H1 (cell line): ENCODE results near the gene SUPT7L. TPM values are rescaled to one million over a fixed set of nuclear protein-coding genes. Genes with fewer than 3 reads are reported as not detected.

Experiments
- CTCF ChIA-PET: fragments of 300-600 bp; sonication (Branson Sonifier 250); formaldehyde crosslinking; loops from one replicate; lab custom pipeline; 2021; ENCODE audit not compliant: partially characterized antibody; lab: Charles Lee
- POLR2A ChIA-PET: fragments of 300-600 bp; sonication (Branson Sonifier 250); formaldehyde crosslinking; loops from one replicate; lab custom pipeline; 2021; ENCODE audit warnings: inconsistent platforms; ENCODE audit not compliant: partially characterized antibody; lab: Charles Lee
- DNase-seq, 2 experiments: peaks; one replicate each; pipeline versions ENCODE4 v3.0.0 to v3.0.0-alpha.2; 2010 to 2022; ENCODE audit warnings: low spot score in 2 of 2, low read depth in 1 of 2, mixed read lengths in 1 of 2
- FAIRE-seq: peaks from 2 replicates; lab custom pipeline; 2011; peaks lifted over from hg19 to GRCh38; lab: Jason Lieb, UNC
- H2AFZ ChIP-seq: 2 replicates; pipeline ENCODE4 v1.8.1; 2012; ENCODE audit warnings: low read length, inconsistent platforms
- H2AK5ac ChIP-seq: 2 replicates; pipeline ENCODE4 v1.6.1; 2013; ENCODE audit warnings: low read depth, low read length
- H2BK120ac ChIP-seq: replicated peaks from 2 replicates; pipeline ENCODE3; 2013; ENCODE audit warnings: low read depth, low read length, inconsistent platforms
- H2BK12ac ChIP-seq: 2 replicates; pipeline ENCODE4 v1.6.1; 2013; ENCODE audit warnings: low read depth, low read length
- H2BK15ac ChIP-seq: 2 replicates; pipeline ENCODE4 v1.6.1; 2013; ENCODE audit warnings: low read length
- H2BK20ac ChIP-seq: 2 replicates; pipeline ENCODE4 v1.6.1; 2013; ENCODE audit warnings: low read length
- H2BK5ac ChIP-seq: 2 replicates; pipeline ENCODE4 v1.6.1; 2013; ENCODE audit warnings: low read depth, low read length
- H3K14ac ChIP-seq: 2 replicates; pipeline ENCODE4 v1.6.1; 2013; ENCODE audit warnings: inconsistent platforms; ENCODE audit not compliant: insufficient read length
- H3K18ac ChIP-seq: 2 replicates; pipeline ENCODE4 v1.6.1; 2013; ENCODE audit warnings: low read length; ENCODE audit errors: extremely low read depth
- H3K23ac ChIP-seq: 2 replicates; pipeline ENCODE4 v1.6.1; 2013; ENCODE audit warnings: inconsistent platforms; ENCODE audit not compliant: insufficient read length
- H3K23me2 ChIP-seq: 2 replicates; pipeline ENCODE4 v1.6.1; 2013; ENCODE audit warnings: low read depth, low read length
- H3K27ac ChIP-seq: 2 replicates; pipeline ENCODE4 v1.6.1; 2011; ENCODE audit warnings: low read depth, low read length, inconsistent platforms
- H3K27me3 ChIP-seq, 4 experiments: replicated peaks in 1 of 4; 1 replicate in 1 of 4; 2 replicates in 3 of 4; pipeline versions ENCODE4 v1.6.1 to v1.8.1; 2011 to 2013; ENCODE audit warnings: low read length in 3 of 4, mild to moderate bottlenecking in 3 of 4, inconsistent platforms in 2 of 4, mixed read lengths in 2 of 4, moderate library complexity in 1 of 4; ENCODE audit not compliant: control insufficient read depth in 3 of 4, insufficient read depth in 3 of 4; ENCODE audit errors: extremely low read depth in 1 of 4
- H3K36me3 ChIP-seq, 4 experiments: 2 replicates each; pipeline versions ENCODE4 v1.6.1 to v1.8.1; 2011 to 2013; ENCODE audit warnings: mild to moderate bottlenecking in 4 of 4, low read length in 3 of 4, moderate library complexity in 2 of 4, control low read depth in 1 of 4, inconsistent platforms in 1 of 4; ENCODE audit not compliant: insufficient read depth in 4 of 4, control insufficient read depth in 2 of 4
- H3K4ac ChIP-seq: replicated peaks from 2 replicates; pipeline ENCODE3; 2013; ENCODE audit warnings: low read length, low read depth, mixed read lengths, inconsistent platforms; ENCODE audit not compliant: insufficient read length
- H3K4me1 ChIP-seq, 4 experiments: replicated peaks in 1 of 4; 1 replicate in 1 of 4; 2 replicates in 3 of 4; pipeline versions ENCODE4 v1.6.1 to v1.8.1; 2011 to 2013; ENCODE audit warnings: low read length in 3 of 4, inconsistent platforms in 2 of 4, mixed read lengths in 1 of 4; ENCODE audit not compliant: insufficient read depth in 4 of 4, control insufficient read depth in 3 of 4
- H3K4me2 ChIP-seq, 2 experiments: 2 replicates each; pipeline versions ENCODE4 v1.6.1 to v1.8.1; 2011 to 2013; ENCODE audit warnings: low read depth in 2 of 2, low read length in 2 of 2, control low read depth in 1 of 2, inconsistent platforms in 1 of 2, mild to moderate bottlenecking in 1 of 2; ENCODE audit not compliant: insufficient read depth in 1 of 2
- H3K4me3 ChIP-seq, 4 experiments: fragments of 200-600, 300-600 bp in 1 of 4; sonication (generic), shearing (Covaris generic), sonication (Bioruptor Twin) in 1 of 4; 2 replicates each; pipeline versions ENCODE4 v1.5.1 to v1.8.1; 2011 to 2016; ENCODE audit warnings: low read length in 4 of 4, low read depth in 3 of 4, control low read depth in 2 of 4, inconsistent platforms in 2 of 4, mild to moderate bottlenecking in 2 of 4, mixed read lengths in 1 of 4, moderate library complexity in 1 of 4; ENCODE audit not compliant: insufficient read depth in 2 of 4; ENCODE audit errors: extremely low read depth in 1 of 4
- H3K56ac ChIP-seq: replicated peaks from 2 replicates; pipeline ENCODE3; 2013; ENCODE audit warnings: low read depth, mild to moderate bottlenecking, mixed read lengths, low read length, inconsistent platforms; ENCODE audit not compliant: insufficient read length
- H3K79me1 ChIP-seq: 2 replicates; pipeline ENCODE4 v1.6.1; 2013; ENCODE audit warnings: low read depth, low read length, control low read depth
- H3K79me2 ChIP-seq, 2 experiments: 2 replicates each; pipeline versions ENCODE4 v1.6.1 to v1.8.1; 2012 to 2013; ENCODE audit warnings: low read length in 2 of 2, mild to moderate bottlenecking in 2 of 2, inconsistent platforms in 1 of 2; ENCODE audit not compliant: insufficient read depth in 2 of 2, control insufficient read depth in 1 of 2
- H3K9ac ChIP-seq, 4 experiments: replicated peaks in 1 of 4; 1 replicate in 1 of 4; 2 replicates in 3 of 4; pipeline versions ENCODE4 v1.6.1 to v1.8.1; 2011 to 2013; ENCODE audit warnings: low read depth in 3 of 4, low read length in 3 of 4, control low read depth in 2 of 4, mild to moderate bottlenecking in 2 of 4, moderate library complexity in 2 of 4, inconsistent platforms in 1 of 4; ENCODE audit errors: extremely low read depth in 1 of 4
- H3K9me3 ChIP-seq, 2 experiments: 2 replicates each; pipeline versions ENCODE4 v1.6.1 to v1.8.1; 2012 to 2013; ENCODE audit warnings: mild to moderate bottlenecking in 2 of 2, moderate library complexity in 2 of 2, control low read depth in 1 of 2, inconsistent platforms in 1 of 2, low read depth in 1 of 2, low read length in 1 of 2, mixed read lengths in 1 of 2; ENCODE audit not compliant: insufficient read depth in 2 of 2
- H4K20me1 ChIP-seq, 2 experiments: replicated peaks in 1 of 2; 2 replicates each; pipeline versions ENCODE3 to v1.8.1; 2011 to 2013; ENCODE audit warnings: inconsistent platforms in 2 of 2, low read length in 2 of 2, mild to moderate bottlenecking in 1 of 2; ENCODE audit not compliant: insufficient read depth in 2 of 2, control insufficient read depth in 1 of 2
- H4K5ac ChIP-seq: 2 replicates; pipeline ENCODE4 v1.6.1; 2013; ENCODE audit warnings: low read length, low read depth, mixed read lengths, inconsistent platforms; ENCODE audit not compliant: insufficient read length
- H4K8ac ChIP-seq: 2 replicates; pipeline ENCODE4 v1.8.0; 2013; ENCODE audit warnings: mild to moderate bottlenecking, moderate library complexity, low read length, inconsistent platforms; ENCODE audit not compliant: insufficient read depth; ENCODE audit errors: extremely low read depth
- H4K91ac ChIP-seq: replicated peaks from 2 replicates; pipeline ENCODE3; 2013; ENCODE audit warnings: low read length, mixed read lengths, inconsistent platforms; ENCODE audit not compliant: insufficient read length
- CTBP2 ChIP-seq: IDR thresholded peaks from 2 replicates; pipeline ENCODE4 v1.7.0; 2011; ENCODE audit warnings: borderline replicate concordance, mild to moderate bottlenecking, moderate library complexity, mixed read lengths, low read length; ENCODE audit not compliant: insufficient read depth, insufficient read length
- EP300 ChIP-seq, 2 experiments: IDR thresholded peaks; 1 replicate in 1 of 2; 2 replicates in 1 of 2; pipeline ENCODE4 v1.6.1; 2011 to 2012; ENCODE audit warnings: low read depth in 2 of 2, low read length in 2 of 2, mild to moderate bottlenecking in 2 of 2, borderline replicate concordance in 1 of 2, inconsistent platforms in 1 of 2, moderate library complexity in 1 of 2
- FOSL1 ChIP-seq: IDR thresholded peaks from 2 replicates; pipeline ENCODE4 v1.6.1; 2011; ENCODE audit warnings: mild to moderate bottlenecking, low read depth, low read length, moderate library complexity; ENCODE audit not compliant: insufficient read depth
- HDAC6 ChIP-seq: IDR thresholded peaks from one replicate; pipeline ENCODE4 v1.7.1; 2012; ENCODE audit warnings: low read depth, mild to moderate bottlenecking, inconsistent platforms, low read length, moderate library complexity
- KDM5A ChIP-seq: fragments of 200-600 bp; IDR thresholded peaks from 2 replicates; pipeline ENCODE4 v1.7.1; 2012; ENCODE audit warnings: mild to moderate bottlenecking, low read length, inconsistent platforms, mixed read lengths
- MAFK ChIP-seq: IDR thresholded peaks from 2 replicates; pipeline ENCODE4 v1.6.1; 2012; ENCODE audit warnings: low read depth, mild to moderate bottlenecking, improper control_type of control experiment, low read length
- POLR2A ChIP-seq, 2 experiments: IDR thresholded peaks; 1 replicate in 1 of 2; 2 replicates in 1 of 2; pipeline ENCODE4 v1.6.1; 2011; ENCODE audit warnings: low read depth in 2 of 2, low read length in 2 of 2, mild to moderate bottlenecking in 2 of 2; ENCODE audit errors: control extremely low read depth in 1 of 2
- POLR2AphosphoS5 ChIP-seq: IDR thresholded peaks from 2 replicates; pipeline ENCODE4 v1.6.1; 2011; ENCODE audit warnings: low read depth, low read length
- POU5F1 ChIP-seq: IDR thresholded peaks from 2 replicates; pipeline ENCODE4 v1.6.1; 2011; ENCODE audit warnings: low read depth, mild to moderate bottlenecking, low read length, moderate library complexity
- RFX5 ChIP-seq: IDR thresholded peaks from 2 replicates; pipeline ENCODE4 v1.6.1; 2011; ENCODE audit warnings: low read depth, low read length, improper control_type of control experiment, borderline replicate concordance
- RXRA ChIP-seq: IDR thresholded peaks from 2 replicates; pipeline ENCODE4 v1.6.1; 2011; ENCODE audit warnings: low read depth, mild to moderate bottlenecking, low read length, moderate library complexity; ENCODE audit not compliant: insufficient read depth
- SIN3A ChIP-seq, 2 experiments: IDR thresholded peaks in 1 of 2; conservative IDR thresholded peaks in 1 of 2; 2 replicates each; pipeline ENCODE4 v1.6.1; 2011 to 2012; ENCODE audit warnings: low read length in 2 of 2, improper control_type of control experiment in 1 of 2, low read depth in 1 of 2, mild to moderate bottlenecking in 1 of 2
- SP2 ChIP-seq: IDR thresholded peaks from 2 replicates; pipeline ENCODE4 v1.6.1; 2012; ENCODE audit warnings: mild to moderate bottlenecking, low read length, inconsistent platforms
- WGBS, 2 experiments: shearing (Covaris generic) in 1 of 2; methylation state at CpG; one replicate each; pipeline versions ENCODE4 v1.1.6 to v1.1.7; 2013 to 2015; ENCODE audit warnings: low lambda C conversion rate in 2 of 2, mixed read lengths in 2 of 2, inconsistent platforms in 1 of 2, low coverage in 1 of 2, missing lambda C conversion rate in 1 of 2; ENCODE audit not compliant: insufficient replicate concordance in 2 of 2, insufficient coverage in 1 of 2, insufficient read length in 1 of 2; ENCODE audit errors: extremely low coverage in 1 of 2, missing lambda C conversion rate in 1 of 2; 5-methylcytosine and 5-hydroxymethylcytosine counted together
- polyA plus RNA-seq, 7 experiments: library from polyadenylated mRNA; depleted of rRNA in 3 of 7; stranded (reverse) in 5 of 7; unstranded in 2 of 7; fragments of >200 nt in 5 of 7; fragments of 200-250 nt in 2 of 7; gene quantifications; 1 replicate in 5 of 7; 2 replicates in 1 of 7; 4 replicates in 1 of 7; pipeline versions ENCODE4 v1.2.1 to v1.2.3, GENCODE V29; 2011 to 2013; ENCODE audit warnings: missing spikeins in 2 of 7, mixed read lengths in 2 of 7
- total RNA-seq: library from RNA; stranded (reverse); fragmentation: NEBNext Ultra II Directional; extraction: Animal tissue kit (Norgen Biotek cat#: 25700); gene quantifications from 2 replicates; pipeline ENCODE4 v1.2.1, GENCODE V29; 2021
- TF ChIP-seq, protein P1 (sequence below): IDR thresholded peaks from 2 replicates; pipeline ENCODE4 v1.6.1; 2012; ENCODE audit warnings: inconsistent platforms

The SUPT7L gene
- total and polyA plus RNA-seq, 2 of the 8 experiments (the other 6 are each of a cell fraction or from before 2014, with no cell fraction given) = 22.2 to 26.6 TPM

DNA sequence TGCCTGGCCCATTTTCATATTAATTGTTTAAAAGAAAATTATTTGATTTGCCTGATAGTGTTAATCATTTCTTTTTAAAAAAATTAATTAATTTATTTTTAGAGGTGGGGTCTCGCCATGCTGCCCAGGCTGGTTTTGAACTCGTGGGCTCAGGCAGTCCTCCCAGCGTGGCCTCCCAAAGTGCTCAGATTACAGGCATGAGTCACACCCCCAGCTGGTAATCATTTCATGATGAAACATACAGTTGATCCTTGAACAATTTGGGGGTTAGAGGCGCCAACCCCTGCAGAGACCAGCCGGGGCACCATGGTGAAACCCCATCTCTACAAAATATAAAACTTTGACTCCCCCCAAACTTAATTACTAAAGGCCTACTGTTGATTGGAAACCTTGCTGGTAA lies 26.6 kb downstream of the SUPT7L start:
- no peak overlapping the region for H3K9ac ChIP-seq
- no peak overlapping the region for H3K23ac ChIP-seq
- H3K9me3 ChIP-seq = no peaks in the 10 kb centered on the region
- no peaks in the 10 kb centered on the region for H3K27me3 ChIP-seq
- no peak overlapping the region for H3K4me2 ChIP-seq
- no peak overlapping the region for H2BK120ac ChIP-seq
- no peak overlapping the region for H2BK12ac ChIP-seq
- no peak overlapping the region for H4K5ac ChIP-seq
- no peaks in the 10 kb centered on the region for H3K23me2 ChIP-seq
- H3K36me3 ChIP-seq = peaks cover 15 to 64% (median 53%) of the 10 kb centered on the region in 4 experiments
- ChIA-PET POLR2A (interaction anchor here (0.7 to 1.7 kb wide), 2 partner anchors 9 to 14 kb away, joined by 4 read pairs; no protein-coding TSS in a partner anchor), CTCF (interaction anchor here (1.5 kb wide), 1 partner anchor 47 kb away, joined by 4 read pairs; no protein-coding TSS in a partner anchor)
- no peak overlapping the region for H3K4ac ChIP-seq
- no peaks in the 10 kb centered on the region for H3K79me2 ChIP-seq
- no peak overlapping the region for H4K8ac ChIP-seq
- WGBS, 2 experiments = 90% methylated on average over 5 of the region's 5 CpGs; no CpG with 5 or more reads in 1 of the 2 experiments
- H3K56ac ChIP-seq = no peak overlapping the region
- no peak for DNase-seq
- no peaks in the 10 kb centered on the region for H3K4me1 ChIP-seq
- H2BK20ac ChIP-seq = no peak overlapping the region
- H3K18ac ChIP-seq = no peak overlapping the region
- H3K4me3 ChIP-seq = no peak overlapping the region
- no peaks in the 10 kb centered on the region for H3K79me1 ChIP-seq
- H3K27ac ChIP-seq = no peak overlapping the region
- H2BK5ac ChIP-seq = no peak overlapping the region
- no peak overlapping the region for H2AK5ac ChIP-seq
- no peak overlapping the region for H2BK15ac ChIP-seq
- H3K14ac ChIP-seq = no peak overlapping the region
- H4K91ac ChIP-seq = no peak overlapping the region
- H2AFZ ChIP-seq = no peak overlapping the region
- FAIRE-seq = no peak
- peaks cover 0 to 2% of the 10 kb centered on the region in 2 experiments for H4K20me1 ChIP-seq
- TF ChIP-seq SIN3A (conservative IDR thresholded peaks at IDR 0.05 in 1 of 2, IDR thresholded peaks at IDR 0.05 in 1 of 2; ENCODE audit: low read depth in 1 of 2, low read length in 2 of 2) (no peak), EP300 (IDR thresholded peaks at IDR 0.05; ENCODE audit: borderline replicate concordance in 1 of 2, low read depth in 2 of 2, low read length in 2 of 2) (no peak), POLR2AphosphoS5 (no peak), MAFK (no peak), SP2 (no peak), POU5F1 (no peak), RFX5 (no peak), KDM5A (no peak), FOSL1 (no peak), HDAC6 (no peak), POLR2A (IDR thresholded peaks at IDR 0.05; ENCODE audit: control extremely low read depth in 1 of 2, low read depth in 2 of 2, low read length in 2 of 2) (no peak), CTBP2 (no peak), RXRA (no peak)
- TF ChIP-seq, protein P1, sequence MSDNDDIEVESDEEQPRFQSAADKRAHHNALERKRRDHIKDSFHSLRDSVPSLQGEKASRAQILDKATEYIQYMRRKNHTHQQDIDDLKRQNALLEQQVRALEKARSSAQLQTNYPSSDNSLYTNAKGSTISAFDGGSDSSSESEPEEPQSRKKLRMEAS = no peak
